ENCODE results near the gene SECISBP2.

Gene SECISBP2

DNA sequence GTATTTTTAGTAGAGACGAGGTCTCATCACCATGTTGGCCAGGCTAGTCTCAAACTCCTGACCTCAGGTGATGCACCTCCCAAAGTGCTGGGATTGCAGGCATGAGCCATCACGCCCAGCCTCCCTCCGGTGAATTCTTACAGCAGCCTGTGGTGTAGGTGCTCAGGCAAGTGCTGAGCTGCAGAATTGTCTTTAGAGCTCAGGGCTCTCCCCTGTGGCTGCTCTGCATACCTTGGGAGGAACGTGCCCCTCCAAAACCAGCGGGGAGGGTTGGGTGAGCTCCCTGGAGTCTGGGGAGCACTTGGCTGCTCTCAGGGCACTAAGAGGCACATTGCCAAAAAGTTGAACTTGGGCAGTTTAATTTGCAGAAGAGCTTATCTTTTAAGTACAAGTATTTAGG is 29.4 kb downstream of the SECISBP2 start:
- DNase-seq (ENCODE audit: low spot score), result no peak

DNA sequence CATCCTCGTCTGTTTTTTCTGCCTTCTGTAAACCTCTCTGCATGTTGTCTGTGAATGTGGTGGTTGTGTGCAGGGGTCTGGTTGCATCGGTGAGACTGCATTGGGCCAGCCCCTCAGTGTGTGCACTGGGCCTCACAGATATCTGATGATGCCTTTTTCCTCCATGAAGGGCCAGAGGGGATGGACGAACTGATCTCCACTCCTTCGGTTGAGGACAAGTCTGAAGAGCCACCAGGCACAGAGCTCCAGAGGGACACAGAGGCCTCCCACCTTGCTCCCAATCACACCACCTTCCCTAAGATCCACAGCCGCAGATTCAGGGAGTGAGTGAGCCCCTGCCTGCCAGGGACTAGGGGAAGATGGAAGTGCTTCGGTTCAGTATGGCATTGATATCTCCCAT is 31.3 kb downstream of the SECISBP2 start:
- no peak for DNase-seq (ENCODE audit: low spot score)

DNA sequence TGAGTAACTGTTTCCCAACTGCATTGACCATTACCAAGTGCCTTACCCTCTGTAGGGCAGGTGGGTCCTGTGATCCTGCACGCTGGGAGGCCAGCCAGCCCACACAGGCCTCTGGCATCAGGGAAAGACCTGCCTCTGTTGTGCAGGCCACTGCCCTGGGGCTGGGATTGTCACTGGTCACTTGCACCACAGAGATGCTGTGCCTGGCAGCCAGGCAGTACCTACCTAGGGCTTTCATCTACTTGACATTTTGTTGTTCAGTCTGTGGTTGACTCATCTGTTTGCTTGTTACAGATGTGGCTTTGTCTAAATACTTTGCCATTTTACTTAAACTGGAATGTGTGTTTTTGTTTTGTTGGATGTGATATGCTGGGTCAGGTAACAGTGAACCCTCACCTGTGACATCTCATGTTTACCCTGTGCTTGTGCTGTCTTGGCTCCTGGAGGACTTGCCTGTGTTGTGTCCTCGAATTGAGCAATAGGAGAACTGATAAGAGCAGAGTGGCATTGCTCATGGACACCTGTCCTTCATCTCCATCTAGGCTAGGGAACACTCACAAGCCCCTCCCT is 32.8 kb downstream of the SECISBP2 start:
- DNase-seq (ENCODE audit: low spot score), result no peak

DNA sequence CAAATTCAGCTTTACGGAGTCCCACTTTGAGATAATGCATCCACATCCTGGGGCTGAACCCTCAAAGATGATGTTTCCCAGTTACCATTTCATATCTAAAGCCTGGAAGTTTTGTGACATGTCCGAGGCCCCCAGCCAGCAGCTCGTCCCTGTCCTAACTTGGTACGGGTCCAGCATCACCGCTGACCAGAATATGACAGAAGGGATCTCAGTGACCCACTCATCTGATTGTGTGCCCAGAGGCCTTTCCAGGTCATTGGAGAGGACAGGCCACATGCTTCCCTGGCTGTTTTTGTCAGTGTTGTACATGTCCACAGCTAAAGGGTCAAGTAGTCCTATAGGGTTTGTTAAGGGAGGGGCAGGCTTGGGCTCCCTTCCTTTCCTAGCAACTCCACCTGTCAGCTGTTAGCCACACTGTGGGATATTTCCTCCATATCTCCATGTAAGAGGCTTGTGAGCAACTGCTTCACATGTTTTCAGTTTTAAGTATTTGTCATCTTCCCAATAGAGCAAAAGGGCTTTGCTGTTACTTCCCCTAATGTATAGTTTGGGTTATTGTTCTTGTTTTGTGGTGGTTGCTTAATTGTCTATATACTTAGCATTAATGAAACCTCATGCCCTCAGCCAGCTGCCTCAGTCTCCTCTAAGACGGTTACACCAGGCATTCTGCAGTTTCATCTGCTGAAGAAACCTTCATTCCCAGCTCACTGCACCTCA is 33.4 kb downstream of the SECISBP2 start:
- no peak for DNase-seq (ENCODE audit: low spot score)

DNA sequence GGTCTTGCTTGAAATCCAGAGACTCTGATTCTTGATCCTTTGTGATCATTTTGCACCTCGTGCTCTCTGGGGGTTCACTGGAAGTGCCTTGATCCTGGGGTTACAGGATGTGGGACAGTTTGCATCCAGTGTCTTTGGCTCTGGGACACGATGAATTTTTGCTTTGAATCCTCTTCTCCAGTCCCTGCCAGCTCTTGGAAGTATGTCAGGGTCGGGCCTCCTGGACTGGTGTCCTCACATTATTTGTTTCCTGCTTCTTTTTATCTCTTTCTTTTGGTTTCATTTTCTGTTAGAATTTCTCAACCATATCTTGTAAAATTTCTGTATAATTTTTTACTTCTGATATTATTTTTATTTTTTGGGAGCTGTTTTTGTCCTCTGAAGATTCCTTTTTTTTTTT is 34.2 kb downstream of the SECISBP2 start:
- DNase-seq (ENCODE audit: low spot score), result no peak

DNA sequence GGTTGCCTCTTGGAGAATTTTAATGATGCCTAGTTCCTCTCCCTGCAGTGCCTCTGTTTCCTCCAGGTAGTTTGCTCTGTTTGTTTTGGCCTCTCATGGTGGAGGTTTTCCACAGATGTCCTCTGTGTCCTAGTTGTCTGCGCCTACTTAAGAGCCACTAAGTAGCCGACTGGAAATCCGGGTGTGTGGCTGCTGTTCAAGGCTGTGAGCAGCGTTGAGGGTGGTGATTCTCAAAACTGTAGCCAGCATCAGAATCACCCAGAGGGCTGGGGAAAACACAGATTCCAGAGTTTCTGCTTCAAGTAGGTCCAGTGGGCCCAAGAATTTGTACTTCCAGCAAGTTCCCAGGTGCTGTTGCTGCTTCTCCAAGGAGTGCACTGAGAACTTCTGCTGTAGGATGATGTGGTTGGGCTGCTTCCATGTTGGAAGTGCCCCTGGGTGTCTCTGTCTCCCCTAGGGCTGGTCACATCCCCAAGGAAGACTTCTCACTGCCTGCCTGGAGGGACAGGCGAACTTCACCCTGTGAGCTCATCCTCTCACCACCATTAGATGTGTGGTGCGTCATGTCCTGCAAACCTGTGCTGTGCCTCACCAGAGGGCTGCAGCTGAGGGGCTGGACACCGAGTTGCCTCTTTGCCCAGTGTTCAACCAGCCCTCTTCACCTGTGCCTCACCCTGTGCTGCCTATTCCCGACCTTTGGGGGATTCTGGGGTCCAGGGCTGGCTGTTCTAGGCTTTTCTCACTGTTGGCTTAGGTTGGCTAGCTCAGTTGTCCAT is 34.8 kb downstream of the SECISBP2 start:
- no peak for DNase-seq (ENCODE audit: low spot score)

DNA sequence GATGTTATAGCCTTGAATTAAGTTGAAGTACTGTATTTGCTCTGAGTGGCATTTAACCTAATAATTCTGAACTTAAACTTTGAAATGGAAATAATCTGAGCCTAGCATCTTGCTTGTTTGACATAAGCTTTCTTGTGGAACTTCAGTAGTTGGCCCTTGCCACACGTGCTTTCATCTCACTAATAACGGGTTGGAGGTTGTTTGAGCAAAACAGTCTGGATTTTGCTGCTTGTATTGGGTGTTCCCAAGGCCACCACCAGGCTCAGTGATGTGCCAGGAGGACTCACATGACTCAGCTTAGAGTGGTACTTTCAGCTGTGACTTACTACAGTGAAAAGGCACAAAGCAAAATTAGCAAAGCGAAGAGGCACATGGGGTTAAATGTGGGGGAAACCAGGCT is 35.7 kb downstream of the SECISBP2 start:
- DNase-seq (ENCODE audit: low spot score), result no peak

DNA sequence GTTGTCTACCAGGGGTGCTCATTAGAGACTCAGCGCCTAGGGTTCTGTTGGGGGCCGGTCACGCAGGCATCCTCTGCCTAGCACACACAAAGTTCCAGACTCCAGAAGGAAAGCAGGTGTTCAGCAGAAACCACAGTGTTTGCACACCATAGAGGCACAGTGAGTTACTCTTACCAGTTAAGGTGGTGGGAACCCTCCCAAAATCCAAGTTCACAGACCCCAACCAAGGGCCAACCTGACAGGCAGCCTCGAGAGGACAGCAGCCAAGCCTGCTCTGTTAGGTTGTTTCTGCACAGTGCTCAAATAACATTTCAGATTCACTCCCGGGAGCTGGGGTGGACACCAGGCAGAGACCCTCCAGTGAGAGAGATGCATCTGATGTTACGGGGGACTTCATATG is 36.2 kb downstream of the SECISBP2 start:
- DNase-seq (ENCODE audit: low spot score), result no peak

DNA sequence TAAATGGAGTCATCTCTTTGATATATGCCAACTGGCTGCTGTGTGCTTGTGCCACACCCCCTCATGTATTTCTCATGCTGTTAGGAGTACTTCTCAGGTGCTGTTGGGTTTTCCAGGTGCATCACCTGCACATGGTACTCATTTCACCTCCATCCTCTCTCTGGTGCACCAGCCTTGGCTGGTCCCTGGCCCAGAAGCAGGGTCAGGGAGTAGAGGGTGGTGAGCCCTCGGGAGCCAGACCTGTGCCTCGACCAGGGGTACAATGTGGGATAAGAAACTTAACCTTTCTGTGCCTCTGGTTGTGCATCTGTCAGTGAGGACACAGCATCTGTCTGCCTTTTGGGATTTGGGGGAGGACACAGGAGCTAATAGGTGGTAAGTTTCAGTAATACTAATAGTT is 38.5 kb downstream of the SECISBP2 start:
- DNase-seq (ENCODE audit: low spot score), result no peak

DNA sequence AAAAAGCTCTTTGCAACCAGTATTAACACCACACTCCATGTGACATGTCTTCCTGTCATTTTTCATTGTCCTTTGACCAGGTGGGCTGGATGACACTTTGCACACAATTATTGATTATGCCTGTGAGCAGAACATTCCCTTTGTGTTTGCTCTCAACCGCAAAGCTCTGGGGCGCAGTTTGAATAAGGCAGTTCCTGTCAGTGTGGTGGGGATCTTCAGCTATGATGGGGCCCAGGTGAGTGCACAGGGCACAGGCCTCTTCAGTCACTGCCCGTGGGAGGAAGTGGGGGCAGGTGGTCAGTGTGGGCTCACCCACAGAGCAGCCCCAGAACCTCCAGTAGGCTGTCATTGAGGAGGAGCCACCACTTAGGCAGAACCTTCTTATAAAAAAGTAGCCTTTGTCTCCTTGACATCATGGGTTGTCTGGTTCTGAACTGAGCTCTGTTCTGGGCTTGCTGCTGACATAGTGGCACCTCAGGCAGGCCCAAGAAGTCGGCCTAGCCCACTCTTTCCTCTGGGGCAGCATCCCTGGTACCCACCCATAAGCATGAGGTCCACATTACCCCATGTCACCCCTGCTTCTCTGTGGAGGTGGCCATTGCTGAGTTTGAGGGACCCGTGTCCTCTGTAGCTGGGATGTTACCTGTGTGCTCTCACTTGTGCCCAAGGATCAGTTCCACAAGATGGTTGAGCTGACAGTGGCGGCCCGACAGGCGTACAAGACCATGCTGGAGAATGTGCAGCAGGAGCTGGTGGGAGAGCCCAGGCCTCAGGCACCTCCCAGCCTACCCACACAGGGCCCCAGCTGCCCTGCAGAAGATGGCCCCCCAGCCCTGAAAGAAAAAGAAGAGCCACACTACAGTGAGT is 39.3 kb downstream of the SECISBP2 start:
- DNase-seq (ENCODE audit: low spot score), result no peak

DNA sequence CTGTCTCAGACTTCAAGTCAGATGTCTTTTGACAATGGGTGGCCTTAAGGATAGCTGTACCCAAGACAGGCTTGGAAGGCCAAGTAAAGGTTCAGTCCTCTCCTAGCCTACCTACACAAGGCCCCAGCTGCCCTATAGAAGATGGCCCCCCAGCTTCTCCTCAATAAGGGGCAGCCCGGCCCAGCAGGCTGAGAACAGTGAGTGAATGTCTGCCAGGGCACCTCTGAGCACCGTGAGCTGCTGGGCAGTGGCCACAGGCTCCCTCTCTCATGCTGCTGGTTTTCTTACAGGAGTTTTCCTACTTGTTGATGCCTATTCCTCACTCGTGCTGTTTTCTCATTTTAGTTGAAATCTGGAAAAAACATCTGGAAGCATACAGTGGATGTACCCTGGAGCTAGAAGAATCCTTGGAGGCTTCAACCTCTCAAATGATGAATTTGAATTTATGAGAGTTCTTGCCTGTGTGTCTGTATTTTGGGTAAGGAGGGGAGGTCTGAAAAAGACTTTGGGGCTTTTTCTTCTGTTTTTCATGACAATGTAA is 40.1 kb downstream of the SECISBP2 start:
- no peak for DNase-seq (ENCODE audit: low spot score)

DNA sequence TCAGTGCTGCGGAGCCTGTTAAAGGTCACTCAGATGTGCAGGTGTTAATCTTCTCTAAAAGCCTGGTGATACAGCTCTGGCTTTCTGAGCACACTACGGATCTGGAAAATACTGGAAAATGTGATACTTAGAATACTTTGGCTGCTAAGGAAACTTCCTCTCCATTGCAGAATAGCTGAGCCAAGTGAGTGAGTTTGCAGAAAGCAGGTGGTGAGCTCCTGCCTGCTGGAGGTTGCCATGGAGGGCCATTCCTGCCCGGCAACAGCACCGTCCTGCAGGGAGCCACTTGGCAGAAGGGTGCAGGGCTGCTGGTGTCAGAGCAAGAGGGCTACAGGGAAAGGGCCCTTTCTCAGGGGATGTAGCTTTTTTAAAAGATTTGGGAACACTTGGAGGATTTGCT is 40.7 kb downstream of the SECISBP2 start:
- no peak for DNase-seq (ENCODE audit: low spot score)

DNA sequence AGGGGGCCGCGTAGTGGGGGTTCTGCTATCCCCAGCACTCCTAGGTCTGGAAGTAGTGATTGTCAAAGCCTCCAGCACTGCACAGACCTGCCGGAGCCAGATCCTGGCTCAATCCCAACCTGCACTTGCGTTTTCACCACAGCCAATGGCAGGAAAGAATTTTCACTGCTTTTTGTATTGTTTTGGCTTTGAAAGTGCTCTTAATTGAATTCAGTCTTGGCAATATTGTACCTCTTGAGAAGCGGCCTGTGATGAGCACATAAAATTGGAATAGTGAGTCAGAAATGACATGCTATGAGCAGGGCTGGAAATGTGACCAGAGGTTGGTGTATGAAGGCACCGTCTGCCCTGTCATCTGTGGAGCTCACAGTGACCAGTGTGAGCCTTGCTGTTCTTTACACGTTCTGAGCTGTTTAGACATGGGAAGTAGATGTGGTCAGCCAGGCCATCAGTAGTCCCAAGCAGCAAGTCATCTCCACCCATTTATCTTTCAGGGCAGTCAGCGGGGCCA is 41.5 kb downstream of the SECISBP2 start:
- no peak for DNase-seq (ENCODE audit: low spot score)

DNA sequence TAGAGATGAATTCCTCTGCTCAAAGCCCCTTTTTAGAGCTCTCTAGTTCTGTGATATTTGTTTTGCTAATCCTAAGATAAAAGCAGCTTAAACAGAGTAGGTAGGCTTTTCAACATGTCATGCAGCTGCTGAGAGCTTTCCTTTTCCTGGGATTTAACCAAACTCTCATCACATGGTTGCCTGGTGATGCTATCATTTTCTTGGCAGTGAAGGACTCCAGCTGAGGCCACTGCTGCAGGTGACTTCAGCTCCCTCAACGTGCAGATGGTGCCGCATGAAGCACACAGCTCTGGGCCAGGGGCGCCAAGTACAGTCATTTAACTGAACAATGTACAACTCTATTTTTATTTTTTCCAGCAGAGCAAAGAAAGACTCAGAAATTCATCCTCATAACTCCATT is 42.2 kb downstream of the SECISBP2 start:
- no peak for DNase-seq (ENCODE audit: low spot score)

DNA sequence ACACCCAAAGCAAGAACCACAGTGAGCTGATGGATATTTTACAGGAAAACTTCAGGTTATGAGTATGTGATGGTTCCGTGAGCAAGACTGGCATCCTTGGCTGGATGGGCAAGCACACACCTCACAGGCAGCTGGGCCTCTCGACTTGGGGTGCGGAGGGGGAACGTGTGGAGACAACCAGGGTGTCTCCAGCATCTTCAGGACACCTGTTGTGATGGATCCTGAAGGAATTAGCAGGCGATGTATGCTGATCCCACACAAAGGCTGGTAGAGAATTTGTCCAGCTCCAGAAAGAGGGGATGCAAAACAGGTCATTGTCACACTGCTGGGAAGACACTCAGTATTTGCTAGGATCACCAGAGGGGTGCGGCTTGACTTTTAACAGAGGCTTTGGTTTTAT is 42.7 kb downstream of the SECISBP2 start:
- DNase-seq (ENCODE audit: low spot score), result no peak

DNA sequence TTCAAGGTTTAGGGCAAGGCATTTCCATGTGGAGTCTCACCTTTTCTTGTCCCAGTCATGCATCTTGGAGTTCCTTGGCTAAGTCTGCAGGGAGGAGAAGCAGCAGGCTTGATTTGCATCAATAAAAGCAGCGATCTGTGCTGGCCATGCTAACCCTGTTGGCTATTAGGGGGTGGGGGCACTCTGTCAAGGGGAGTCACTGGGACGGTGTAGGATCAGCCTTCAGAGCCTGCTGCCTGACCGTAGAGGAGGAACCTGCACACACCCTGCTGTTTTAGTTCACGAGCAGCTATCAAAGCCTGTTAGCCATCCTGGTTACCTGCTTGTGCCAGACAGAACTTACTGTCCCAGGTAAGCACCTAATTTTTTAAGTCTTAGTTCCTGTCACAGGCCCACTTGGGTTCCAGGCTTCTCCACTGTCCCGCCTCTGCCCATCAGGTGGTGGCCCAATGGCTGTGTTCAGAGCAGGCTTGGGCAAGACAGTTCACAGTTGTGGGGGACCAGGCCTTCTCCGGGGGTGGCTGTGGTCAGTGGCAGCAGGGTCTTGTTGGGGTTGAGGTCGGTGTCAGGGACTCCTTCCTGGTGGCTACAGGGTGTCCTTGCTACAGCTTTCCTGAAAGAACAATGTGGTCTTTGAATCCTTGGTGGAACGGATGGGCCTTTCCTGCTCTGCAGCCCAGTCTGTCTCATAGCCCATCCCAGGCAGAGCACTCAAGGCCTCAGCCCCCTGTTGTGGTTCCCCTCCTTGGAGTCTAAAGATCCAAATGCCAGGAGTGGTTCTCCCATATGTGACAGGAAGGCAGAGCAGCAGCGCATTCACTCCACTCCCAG is 43.7 kb downstream of the SECISBP2 start:
- DNase-seq (ENCODE audit: low spot score), result no peak

DNA sequence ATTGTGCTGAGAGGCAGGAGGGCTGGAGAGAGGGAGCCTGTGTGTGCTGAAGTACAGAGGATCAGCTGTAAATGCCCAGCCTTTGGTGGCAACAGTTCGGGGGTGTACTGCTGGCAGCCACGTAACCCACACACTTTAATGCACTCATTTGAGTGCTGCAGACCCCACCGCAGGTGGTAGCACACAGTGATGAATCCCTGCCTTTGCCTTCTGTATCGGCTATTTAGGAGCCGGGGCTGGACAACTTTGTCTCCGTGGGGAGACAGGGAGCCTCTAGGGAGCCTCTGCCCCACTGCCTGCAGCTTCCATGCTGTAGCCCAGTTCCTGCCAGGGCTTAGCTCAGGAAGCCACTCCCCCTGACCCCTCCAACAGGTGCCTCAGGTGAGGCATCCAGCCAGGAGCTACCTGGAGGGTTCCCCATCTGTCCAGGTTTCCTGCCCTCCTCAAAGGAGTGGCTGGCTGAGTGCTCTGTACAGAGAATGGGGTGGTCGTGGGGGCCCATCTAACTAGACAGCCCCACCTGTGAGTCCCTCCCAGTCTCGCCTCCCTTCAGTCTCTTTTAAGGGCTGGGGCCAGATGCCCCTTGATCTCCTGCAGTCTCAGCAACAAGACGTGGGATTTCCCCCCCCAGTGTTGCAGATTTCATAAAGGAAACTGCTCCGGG is 44.5 kb downstream of the SECISBP2 start:
- no peak for DNase-seq (ENCODE audit: low spot score)

DNA sequence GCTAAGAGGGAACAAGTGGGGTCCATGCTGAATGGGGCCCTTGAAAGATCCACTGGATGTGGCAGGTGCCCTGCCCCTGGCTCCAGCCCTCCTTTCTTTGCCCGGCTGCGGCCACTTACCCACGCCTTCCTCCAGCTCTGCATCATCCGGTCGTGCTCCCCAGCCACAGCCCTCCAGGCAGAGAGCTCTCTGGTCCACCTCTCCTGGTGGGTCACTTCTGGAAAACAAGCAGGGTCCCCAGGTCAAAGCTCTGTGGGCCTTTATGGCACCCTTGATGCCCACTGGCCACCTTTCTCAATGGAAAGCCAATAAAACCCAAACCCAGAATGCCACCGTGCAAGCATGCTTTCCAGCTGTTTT is 45.0 kb downstream of the SECISBP2 start:
- no peak for DNase-seq (ENCODE audit: low spot score)

DNA sequence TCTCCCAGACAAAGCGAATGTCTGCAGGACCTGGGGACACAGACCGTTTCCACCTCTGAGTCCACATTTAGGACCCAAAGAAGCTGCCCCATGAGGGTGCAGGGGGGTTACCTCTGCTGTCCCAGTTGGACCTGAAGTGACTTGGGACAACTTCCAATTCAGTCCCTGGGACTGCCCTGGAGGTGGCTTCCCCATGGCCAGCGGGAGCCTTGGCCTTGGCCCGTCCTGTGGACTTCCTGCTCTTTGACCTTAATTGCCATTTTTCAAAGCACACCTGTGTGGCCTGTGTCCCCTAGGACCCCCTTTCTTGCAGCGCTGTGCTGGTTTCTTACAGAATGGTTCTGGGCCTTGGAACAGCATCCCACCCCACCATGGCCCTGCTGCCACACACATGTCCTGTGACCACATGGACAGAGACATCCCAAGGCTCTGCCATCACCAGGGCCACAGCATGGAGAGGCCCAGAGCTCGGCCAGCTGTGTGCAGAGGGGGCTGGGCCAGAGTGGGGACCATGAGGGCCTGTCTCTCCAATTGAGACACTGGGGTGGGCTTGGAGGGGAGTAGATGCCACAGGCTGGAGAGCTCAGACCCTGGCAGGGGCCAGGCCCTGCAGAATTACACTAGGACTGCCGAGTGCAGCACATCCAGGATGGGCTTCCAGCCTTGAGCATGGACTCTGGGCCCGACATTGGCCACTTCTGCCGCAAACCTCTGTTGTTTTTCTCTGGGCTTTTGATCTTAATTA is 45.8 kb downstream of the SECISBP2 start:
- DNase-seq (ENCODE audit: low spot score), result no peak

Measured in AG08396 (cell line).